CD4-positive, CD25-positive, alpha-beta regulatory T cell (primary cell): ENCODE results near the gene KSR2. TPM values are rescaled to one million over a fixed set of nuclear protein-coding genes. Genes with fewer than 3 reads are reported as not detected.

Source experiments
- ATAC-seq, 2 donors: fragments of 150-1000 bp; cut with Tn5 transposase; one replicate each; pipeline ENCODE4 v1.10.0; 2021; ENCODE audit warnings: low read depth in 2 of 2, moderate number of reproducible peaks in 2 of 2, moderate library complexity in 1 of 2
- DNase-seq, 3 donors: peaks; one replicate each; pipeline versions ENCODE4 v3.0.0 to v3.0.0-alpha.2; 2012 to 2022; ENCODE audit warnings: mixed read lengths in 1 of 3
- H3K27ac ChIP-seq: one replicate; pipeline ENCODE4 v1.7.0; 2013; ENCODE audit warnings: mild to moderate bottlenecking, low read length; ENCODE audit not compliant: insufficient read depth, poor library complexity, severe bottlenecking
- H3K27me3 ChIP-seq: one replicate; pipeline ENCODE4 v1.7.0; 2013; ENCODE audit warnings: low read length; ENCODE audit not compliant: control insufficient read depth, insufficient read depth
- H3K36me3 ChIP-seq: one replicate; pipeline ENCODE4 v1.7.0; 2013; ENCODE audit warnings: mild to moderate bottlenecking, low read length, moderate library complexity; ENCODE audit not compliant: control insufficient read depth, insufficient read depth
- H3K4me1 ChIP-seq: 2 replicates; pipeline ENCODE4 v1.7.0; 2013; ENCODE audit warnings: mild to moderate bottlenecking, low read length; ENCODE audit not compliant: insufficient read depth, control insufficient read depth, poor library complexity, severe bottlenecking
- H3K4me3 ChIP-seq: one replicate; pipeline ENCODE4 v1.7.0; 2013; ENCODE audit warnings: low read depth, mild to moderate bottlenecking, low read length, moderate library complexity
- H3K9me3 ChIP-seq, 2 experiments: 1 replicate in 1 of 2; 2 replicates in 1 of 2; pipeline ENCODE4 v1.7.0; 2013; ENCODE audit warnings: low read length in 2 of 2, mild to moderate bottlenecking in 1 of 2, moderate library complexity in 1 of 2; ENCODE audit not compliant: control insufficient read depth in 2 of 2
- H3K27ac Mint-ChIP-seq, 3 donors: one replicate each; pipeline ENCODE4 v1.8.0; 2020 to 2022; ENCODE audit warnings: mild to moderate bottlenecking in 3 of 3, mixed read lengths in 3 of 3, moderate library complexity in 2 of 3
- H3K27me3 Mint-ChIP-seq: one replicate; pipeline ENCODE4 v1.8.0; 2022; ENCODE audit warnings: mild to moderate bottlenecking, mixed read lengths
- H3K36me3 Mint-ChIP-seq: one replicate; pipeline ENCODE4 v1.8.0; 2020; ENCODE audit warnings: mixed read lengths
- H3K4me1 Mint-ChIP-seq, 4 donors: one replicate each; pipeline ENCODE4 v1.8.0; 2020 to 2022; ENCODE audit warnings: mixed read lengths in 4 of 4, mild to moderate bottlenecking in 1 of 4
- H3K4me3 Mint-ChIP-seq, 4 donors: one replicate each; pipeline ENCODE4 v1.8.0; 2020 to 2022; ENCODE audit warnings: mild to moderate bottlenecking in 4 of 4, mixed read lengths in 4 of 4, moderate library complexity in 3 of 4
- H3K9me3 Mint-ChIP-seq, 7 donors: one replicate each; pipeline ENCODE4 v1.8.0; 2020 to 2022; ENCODE audit warnings: mixed read lengths in 7 of 7, mild to moderate bottlenecking in 3 of 7, moderate library complexity in 2 of 7
- polyA plus RNA-seq, 4 donors: library from polyadenylated mRNA; unstranded; fragments of 300-500 nt; fragmentation: Illumina TruSeq; gene quantifications; one replicate each; pipeline ENCODE4 v1.2.3, GENCODE V29; 2021
- total RNA-seq: library from RNA; stranded (reverse); gene quantifications from one replicate; pipeline ENCODE4 v1.2.3, GENCODE V29; 2022

The KSR2 gene
- total and polyA plus RNA-seq, 5 donors from 2014 or later: 0.20 TPM; not detected in 4

- H3K9me3 ChIP-seq: no peaks in the 10 kb centered on the region
- no peak overlapping the region for H3K4me3 ChIP-seq
- H3K27ac ChIP-seq: no peak overlapping the region
- no peak for ATAC-seq
- no peaks in the 10 kb centered on the region for H3K36me3 ChIP-seq
- no peaks in the 10 kb centered on the region for H3K36me3 Mint-ChIP-seq
- no peak overlapping the region for H3K4me3 Mint-ChIP-seq
- peaks cover 0 to 3% (median under 1%) of the 10 kb centered on the region in 4 donors for H3K4me1 Mint-ChIP-seq
- no peaks in the 10 kb centered on the region for H3K27me3 ChIP-seq
- H3K4me1 ChIP-seq: no peaks in the 10 kb centered on the region
- H3K27me3 Mint-ChIP-seq: peaks cover 8% of the 10 kb centered on the region
- DNase-seq: no peak
- peaks cover 0 to 7% (median 3%) of the 10 kb centered on the region in 7 donors for H3K9me3 Mint-ChIP-seq
- H3K27ac Mint-ChIP-seq: no peak overlapping the region
Observed at GRCh38 chr12:117842220-117842619, 126.6 kb downstream of the KSR2 start.

- Histone ChIP-seq H3K4me3 (no peak overlapping the region), H3K4me1 (no peaks in the 10 kb centered on the region), H3K36me3 (no peaks in the 10 kb centered on the region), H3K27ac (no peak overlapping the region), H3K9me3 (no peaks in the 10 kb centered on the region), H3K27me3 (no peaks in the 10 kb centered on the region)
- Mint-ChIP-seq H3K27ac (no peak overlapping the region), H3K36me3 (no peaks in the 10 kb centered on the region), H3K4me3 (no peak overlapping the region), H3K27me3 (peaks cover 11% of the 10 kb centered on the region), H3K4me1 (peaks cover 0 to 7% (median 3%) of the 10 kb centered on the region in 4 donors), H3K9me3 (no peaks in the 10 kb centered on the region)
- DNase-seq (no peak), ATAC-seq (no peak)
Observed at GRCh38 chr12:117837737-117838050, 131.1 kb downstream of the KSR2 start.

DNA sequence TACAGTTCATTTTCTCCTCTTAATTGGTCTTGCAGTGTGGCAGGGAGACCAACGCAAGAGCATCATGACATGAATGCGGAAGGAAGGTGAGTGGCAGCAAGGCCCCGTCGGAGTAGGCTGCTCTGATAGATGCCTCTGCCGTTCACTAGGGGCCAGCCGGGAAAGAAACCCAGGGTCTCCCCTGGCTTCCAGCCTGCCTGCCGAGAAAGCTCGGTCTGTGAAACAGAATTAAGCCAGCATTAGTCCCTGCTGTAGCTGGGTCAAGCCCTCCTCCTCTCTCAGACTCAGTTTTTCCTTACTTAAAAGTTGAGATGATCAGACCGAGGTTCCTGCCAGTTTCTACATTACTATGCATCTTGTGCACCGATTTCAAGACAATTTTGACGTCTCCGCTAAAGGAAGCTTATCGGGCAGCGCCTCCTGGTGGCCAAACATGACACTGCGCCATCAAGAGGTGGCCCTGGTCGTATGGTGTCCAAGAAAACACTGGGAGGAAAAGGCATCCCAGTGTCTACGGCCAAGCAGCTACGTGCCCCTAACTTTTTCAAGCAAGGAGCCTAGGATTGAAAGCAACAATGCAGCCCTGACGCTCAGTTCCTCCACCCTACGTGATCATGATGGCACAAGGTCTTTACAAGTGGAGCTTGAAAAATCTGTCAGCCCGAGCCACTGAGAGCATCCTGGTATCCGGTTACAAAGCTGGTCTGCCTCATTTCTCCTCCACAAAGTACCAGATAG, 131.6 kb downstream of the KSR2 start:
- H3K36me3 ChIP-seq: no peaks in the 10 kb centered on the region
- Mint-ChIP-seq H3K4me1 (peaks cover 0 to 7% (median 3%) of the 10 kb centered on the region in 4 donors), H3K27me3 (peaks cover 11% of the 10 kb centered on the region), H3K27ac (no peak overlapping the region), H3K36me3 (no peaks in the 10 kb centered on the region), H3K9me3 (no peaks in the 10 kb centered on the region), H3K4me3 (peak overlapping the region in 2 of 4 donors; percentile 5 to 23)
- no peak overlapping the region for H3K27ac ChIP-seq
- peak overlapping the region; percentile 32 for H3K4me3 ChIP-seq
- DNase-seq: peak; percentile 38 to 68 (median 60)
- H3K4me1 ChIP-seq: no peaks in the 10 kb centered on the region
- ATAC-seq: peak in 1 of 2 donors; percentile 58
- H3K9me3 ChIP-seq: no peaks in the 10 kb centered on the region
- no peaks in the 10 kb centered on the region for H3K27me3 ChIP-seq

DNA sequence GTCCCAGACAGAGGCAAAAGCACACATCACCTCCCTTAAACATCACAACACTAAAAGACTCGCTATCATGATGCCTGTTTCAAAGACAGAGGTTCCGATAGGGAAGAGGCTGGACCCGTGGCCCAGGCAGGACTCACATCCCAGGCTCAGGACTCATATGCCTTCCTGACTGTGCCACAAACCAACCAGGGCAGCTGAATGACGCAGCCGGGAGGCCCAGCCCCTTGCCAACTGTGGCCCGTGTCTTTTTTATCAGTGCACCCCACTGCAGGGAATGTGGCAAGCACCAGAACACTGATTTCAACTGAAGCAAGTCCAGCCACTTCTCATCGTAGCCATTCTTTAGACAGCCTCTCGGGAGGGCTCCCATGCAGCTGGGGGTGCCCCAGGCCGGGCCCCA, 132.3 kb downstream of the KSR2 start:
- no peak overlapping the region for H3K27ac ChIP-seq
- H3K36me3 ChIP-seq: no peaks in the 10 kb centered on the region
- Mint-ChIP-seq H3K9me3 (no peaks in the 10 kb centered on the region), H3K4me3 (no peak overlapping the region), H3K27ac (peak overlapping the region in 1 of 3 donors; percentile 48), H3K27me3 (peaks cover 11% of the 10 kb centered on the region), H3K4me1 (peaks cover 0 to 7% (median 3%) of the 10 kb centered on the region in 4 donors), H3K36me3 (no peaks in the 10 kb centered on the region)
- no peak for DNase-seq
- no peaks in the 10 kb centered on the region for H3K27me3 ChIP-seq
- no peaks in the 10 kb centered on the region for H3K9me3 ChIP-seq
- H3K4me3 ChIP-seq: no peak overlapping the region
- no peak for ATAC-seq
- H3K4me1 ChIP-seq: no peaks in the 10 kb centered on the region

DNA sequence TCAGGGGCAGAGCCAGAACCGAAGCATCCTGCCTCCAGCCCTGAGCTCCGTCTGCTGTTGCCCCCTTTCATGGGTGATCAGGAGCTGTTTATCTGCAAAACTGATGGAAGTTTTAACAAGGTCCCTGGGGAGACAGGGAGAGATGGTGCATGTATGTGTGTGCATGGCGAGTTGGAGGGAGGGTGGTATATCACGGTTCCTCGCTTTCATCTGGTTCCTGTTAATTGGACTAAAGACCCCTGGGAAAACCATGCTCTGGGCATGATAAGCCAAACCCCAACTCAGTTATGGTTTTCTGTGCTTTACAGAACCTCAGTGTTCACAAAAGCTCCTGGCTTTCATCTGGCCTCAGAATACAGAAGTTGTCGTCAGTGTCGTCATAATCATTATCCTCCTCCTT, 133.6 kb downstream of the KSR2 start:
- no peak overlapping the region for H3K4me3 Mint-ChIP-seq
- ATAC-seq: no peak
- no peak overlapping the region for H3K27ac Mint-ChIP-seq
- no peaks in the 10 kb centered on the region for H3K36me3 Mint-ChIP-seq
- peaks cover 0 to 2% (median 0%) of the 10 kb centered on the region in 7 donors for H3K9me3 Mint-ChIP-seq
- no peaks in the 10 kb centered on the region for H3K27me3 ChIP-seq
- H3K9me3 ChIP-seq: no peaks in the 10 kb centered on the region
- no peak for DNase-seq
- H3K27me3 Mint-ChIP-seq: peaks cover 11% of the 10 kb centered on the region
- no peak overlapping the region for H3K4me3 ChIP-seq
- H3K27ac ChIP-seq: no peak overlapping the region
- no peaks in the 10 kb centered on the region for H3K4me1 ChIP-seq
- H3K4me1 Mint-ChIP-seq: peaks cover 0 to 7% (median 3%) of the 10 kb centered on the region in 4 donors
- no peaks in the 10 kb centered on the region for H3K36me3 ChIP-seq

GRCh38 chr12:117832459-117833457, 136.0 kb downstream of the KSR2 start:
- peaks cover 5% of the 10 kb centered on the region for H3K36me3 Mint-ChIP-seq

DNA sequence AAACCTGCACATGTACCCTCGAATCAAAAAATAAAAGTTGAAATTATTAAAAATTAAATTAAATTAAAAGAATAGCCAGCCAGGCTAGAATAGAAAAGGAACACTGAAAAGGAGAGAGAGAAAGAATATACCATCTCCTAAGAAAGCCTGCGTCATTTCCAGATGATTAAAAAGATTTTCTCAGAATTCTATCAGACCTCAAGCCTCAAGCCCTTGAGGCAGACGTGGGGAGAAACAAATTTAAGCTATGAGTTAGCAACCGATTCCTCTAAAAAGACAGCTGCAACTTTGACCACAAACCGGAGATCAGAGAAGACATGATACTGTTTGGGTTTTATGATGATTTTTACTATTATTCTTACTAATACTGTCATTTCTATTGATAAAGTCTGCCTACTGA, 138.3 kb downstream of the KSR2 start:
- ATAC-seq: no peak
- no peak overlapping the region for H3K27ac Mint-ChIP-seq
- no peak overlapping the region for H3K4me3 Mint-ChIP-seq
- no peak for DNase-seq
- no peaks in the 10 kb centered on the region for H3K27me3 Mint-ChIP-seq
- Histone ChIP-seq H3K36me3 (no peaks in the 10 kb centered on the region), H3K4me1 (no peaks in the 10 kb centered on the region), H3K27ac (no peak overlapping the region), H3K27me3 (no peaks in the 10 kb centered on the region), H3K4me3 (no peak overlapping the region), H3K9me3 (peaks cover 3 to 10% of the 10 kb centered on the region in 2 experiments)
- H3K9me3 Mint-ChIP-seq: peaks cover 0 to 16% (median 2%) of the 10 kb centered on the region in 7 donors
- no peaks in the 10 kb centered on the region for H3K4me1 Mint-ChIP-seq
- H3K36me3 Mint-ChIP-seq: peaks cover 5% of the 10 kb centered on the region

More at GRCh38 chr12:117832459-117833457, 136.0 kb downstream of the KSR2 start:
- Histone ChIP-seq H3K4me3 (no peak overlapping the region), H3K27ac (no peak overlapping the region), H3K27me3 (no peaks in the 10 kb centered on the region), H3K9me3 (peaks cover 3 to 10% of the 10 kb centered on the region in 2 experiments), H3K36me3 (no peaks in the 10 kb centered on the region), H3K4me1 (no peaks in the 10 kb centered on the region)
- Mint-ChIP-seq H3K4me3 (no peak overlapping the region), H3K27ac (no peak overlapping the region), H3K9me3 (peaks cover 0 to 16% (median 2%) of the 10 kb centered on the region in 7 donors), H3K27me3 (peaks cover 8% of the 10 kb centered on the region), H3K4me1 (peaks cover 0 to 7% (median 3%) of the 10 kb centered on the region in 4 donors)
- DNase-seq (no peak), ATAC-seq (no peak)
